Adrenal gland (tissue), 12 donors: ENCODE measurements around the gene KRT24. TPM values are rescaled to one million over a fixed set of nuclear protein-coding genes. Genes with fewer than 3 reads are reported as not detected.

Source experiments
- DNase-seq, 7 donors: peaks; one replicate each; pipeline ENCODE4 v3.0.0-alpha.2; 2019 to 2020
- H3K27ac ChIP-seq, 5 donors: fragments of 200-600 bp; sonication (generic) in 4 of 5; 1 replicate in 3 of 5; 2 replicates in 2 of 5; pipeline versions ENCODE4 v1.5.1 to v1.8.0; 2016 to 2020; ENCODE audit warnings: mild to moderate bottlenecking in 1 of 5
- H3K27me3 ChIP-seq: fragments of 200-600 bp; 2 replicates; pipeline ENCODE4 v1.8.0; 2021
- H3K36me3 ChIP-seq, 2 donors: fragments of 200-600 bp; replicated peaks in 1 of 2; 1 replicate in 1 of 2; 2 replicates in 1 of 2; pipeline versions ENCODE4 v1.5.1 to v1.8.0; 2018 to 2022
- H3K4me1 ChIP-seq, 2 donors: fragments of 200-600 bp; replicated peaks in 1 of 2; 1 replicate in 1 of 2; 2 replicates in 1 of 2; pipeline versions ENCODE4 v1.5.1 to v1.8.0; 2018 to 2021
- H3K4me3 ChIP-seq, 4 donors: fragments of 200-600 bp; sonication (generic) in 3 of 4; one replicate each; pipeline ENCODE4 v1.5.1; 2016 to 2018
- H3K9me3 ChIP-seq, 3 donors: fragments of 200-600 bp; sonication (generic) in 1 of 3; replicated peaks in 1 of 3; 1 replicate in 2 of 3; 2 replicates in 1 of 3; pipeline versions ENCODE4 v1.5.1 to v1.8.0; 2016 to 2021
- CTCF ChIP-seq, 6 experiments: fragments of 450-650 bp in 4 of 6; fragments of 200-600 bp in 2 of 6; sonication (generic) in 1 of 6; IDR thresholded peaks; 1 replicate in 5 of 6; 2 replicates in 1 of 6; pipeline versions ENCODE4 v1.5.1 to v1.8.0; 2016 to 2021; ENCODE audit warnings: antibody characterized with exemption in 6 of 6, mild to moderate bottlenecking in 2 of 6, moderate library complexity in 1 of 6
- POLR2A ChIP-seq, 2 donors: fragments of 450-650 bp; IDR thresholded peaks; one replicate each; pipeline ENCODE4 v1.6.1; 2017; ENCODE audit warnings: antibody characterized with exemption in 2 of 2, mild to moderate bottlenecking in 2 of 2, moderate library complexity in 1 of 2
- WGBS, 4 donors: extraction: QIAGEN DNeasy Blood & Tissue Kit in 2 of 4; methylation state at CpG; one replicate each; pipeline versions ENCODE4 v1.1.5 to v1.1.7; 2013 to 2017; 5-methylcytosine and 5-hydroxymethylcytosine counted together
- intact Hi-C, 2 donors: fragments of 100-400 bp; cut with DNase I; formaldehyde crosslinking; loops; one replicate each; pipeline versions ENCODE4 v1.14.1 to v1.15.0; 2022 to 2023
- polyA plus RNA-seq, 3 donors: library from polyadenylated mRNA; stranded (reverse); fragments of 200-250 nt in 2 of 3; fragments of 350-450 nt in 1 of 3; fragmentation: Illumina TruSeq in 1 of 3; extraction: RNeasy Lipid Tissue Mini Kit (QIAGEN cat#74804) in 1 of 3; gene quantifications; one replicate each; pipeline ENCODE4 v1.2.3, GENCODE V29; 2013 to 2014
- total RNA-seq, 9 donors: library from RNA; depleted of rRNA in 4 of 9; stranded (reverse); fragments of >200 nt in 4 of 9; fragments of 120-200 nt in 1 of 9; fragmentation: NEBNext Ultra II Directional in 1 of 9; extraction: Animal tissue kit (Norgen Biotek cat#: 25700) in 1 of 9; gene quantifications; one replicate each; pipeline versions ENCODE4 v1.1.0 to v1.2.4, GENCODE V29; 2013 to 2023
- donor health status: healthy with polysubstance abuse.
- donor health status: Bipolar disorder and iron deficiency.
- donor health status: DM: yes; HTN: yes; CAD: no.
- donor health status: DM: no; HTN: no; CAD: no.
- donor health status: DM: no; HTN: no; CAD: no.
- donor health status: DM: yes; HTN: yes; CAD: no.

Gene KRT24
- total and polyA plus RNA-seq, 12 donors, result 0.10 to 0.24 TPM; not detected in 10

- peaks cover 4% of the 10 kb centered on the region for H3K27me3 ChIP-seq
- intact Hi-C loops, result no loop called here
Observed at GRCh38 chr17:40735016-40735415, 31.5 kb upstream of the KRT24 start.

GRCh38 chr17:40734018-40734417 lies 30.5 kb upstream of the KRT24 start:
- H3K27ac ChIP-seq, result no peak overlapping the region
- intact Hi-C loops, result no loop called here
- no peak for DNase-seq

More at GRCh38 chr17:40735016-40735415, 31.5 kb upstream of the KRT24 start:
- H3K9me3 ChIP-seq, result no peaks in the 10 kb centered on the region
- WGBS, 4 donors, result 64 to 87% (median 81%) methylated on average over 1 of the region's 1 CpG
- TF ChIP-seq CTCF (IDR thresholded peaks at IDR 0.05) (no peak), POLR2A (IDR thresholded peaks at IDR 0.05) (no peak)
- H3K4me3 ChIP-seq, result no peak overlapping the region
- no peaks in the 10 kb centered on the region for H3K36me3 ChIP-seq
- no peak overlapping the region for H3K27ac ChIP-seq
- H3K4me1 ChIP-seq, result no peaks in the 10 kb centered on the region
- DNase-seq, result no peak

GRCh38 chr17:40730970-40731369 lies 27.4 kb upstream of the KRT24 start:
- H3K4me1 ChIP-seq, result no peaks in the 10 kb centered on the region
- TF ChIP-seq POLR2A (IDR thresholded peaks at IDR 0.05) (no peak), CTCF (IDR thresholded peaks at IDR 0.05) (no peak)
- DNase-seq, result no peak
- intact Hi-C loops, result no loop called here
- 45 to 75% (median 69%) methylated on average over 1 of the region's 1 CpG for WGBS, 4 donors
- peaks cover 4% of the 10 kb centered on the region for H3K27me3 ChIP-seq
- H3K9me3 ChIP-seq, result no peaks in the 10 kb centered on the region
- H3K4me3 ChIP-seq, result no peak overlapping the region
- no peak overlapping the region for H3K27ac ChIP-seq
- H3K36me3 ChIP-seq, result no peaks in the 10 kb centered on the region

More at GRCh38 chr17:40734018-40734417, 30.5 kb upstream of the KRT24 start:
- TF ChIP-seq POLR2A (IDR thresholded peaks at IDR 0.05) (no peak), CTCF (IDR thresholded peaks at IDR 0.05) (no peak)
- Histone ChIP-seq H3K9me3 (no peaks in the 10 kb centered on the region), H3K4me3 (no peak overlapping the region), H3K36me3 (no peaks in the 10 kb centered on the region), H3K4me1 (no peaks in the 10 kb centered on the region), H3K27me3 (peaks cover 4% of the 10 kb centered on the region)
- WGBS, 4 donors, result 67 to 89% (median 76%) methylated on average over 6 of the region's 6 CpGs

- 64 to 74% (median 67%) methylated on average over 8 of the region's 8 CpGs for WGBS, 4 donors
- intact Hi-C loops, result no loop called here
- Histone ChIP-seq H3K36me3 (no peaks in the 10 kb centered on the region), H3K9me3 (no peaks in the 10 kb centered on the region), H3K4me3 (no peak overlapping the region), H3K27ac (no peak overlapping the region), H3K4me1 (no peaks in the 10 kb centered on the region), H3K27me3 (peaks cover 1% of the 10 kb centered on the region)
- peak in 1 of 7 donors; percentile 3 for DNase-seq
- TF ChIP-seq CTCF (IDR thresholded peaks at IDR 0.05), result no peak
Observed at GRCh38 chr17:40727447-40728231, 24.1 kb upstream of the KRT24 start.
